HepG2 (cell line): ENCODE data around the gene NOL4L. TPM values are rescaled to one million over a fixed set of nuclear protein-coding genes. Genes with fewer than 3 reads are reported as not detected.

ENCODE experiments used
- GATAD1 ChIP-seq: IDR thresholded peaks from 2 replicates; pipeline ENCODE4 v1.6.1; 2016; ENCODE audit warnings: missing genetic modification reagents, missing compliant biosample characterization
- MAFK ChIP-seq, 2 experiments: IDR thresholded peaks in 1 of 2; conservative IDR thresholded peaks in 1 of 2; 2 replicates each; pipeline ENCODE4 v1.6.1; 2011; ENCODE audit warnings: improper control_type of control experiment in 2 of 2, low read length in 2 of 2
- MZF1 ChIP-seq: sonication (generic); formaldehyde crosslinking; IDR thresholded peaks from 2 replicates; pipeline ENCODE4 v1.8.1; 2023; ENCODE audit warnings: mild to moderate bottlenecking, missing genetic modification reagents, borderline replicate concordance
- NFE2L1 ChIP-seq: sonication (generic); formaldehyde crosslinking; IDR thresholded peaks from 2 replicates; pipeline ENCODE4 v1.4.0; 2020; ENCODE audit warnings: missing genetic modification reagents, mild to moderate bottlenecking, borderline replicate concordance
- NR3C1 ChIP-seq: sonication (generic); formaldehyde crosslinking; IDR thresholded peaks from 2 replicates; pipeline ENCODE4 v1.4.0; 2020; ENCODE audit warnings: missing genetic modification reagents
- RFX5 ChIP-seq: IDR thresholded peaks from 2 replicates; pipeline ENCODE4 v1.6.1; 2011; ENCODE audit warnings: low read depth, low read length, improper control_type of control experiment
- SP140L ChIP-seq: sonication (generic); formaldehyde crosslinking; IDR thresholded peaks from 2 replicates; pipeline ENCODE4 v1.4.0; 2020; ENCODE audit warnings: missing genetic modification reagents, borderline replicate concordance
- SPEN ChIP-seq: sonication (generic); formaldehyde crosslinking; IDR thresholded peaks from 2 replicates; pipeline ENCODE4 v1.5.1; 2020; ENCODE audit warnings: low read depth, mild to moderate bottlenecking, missing genetic modification reagents
- ZNF343 ChIP-seq: sonication (generic); formaldehyde crosslinking; IDR thresholded peaks from 2 replicates; pipeline ENCODE4 v1.4.0; 2020; ENCODE audit warnings: mild to moderate bottlenecking, missing genetic modification reagents
- ZNF44 ChIP-seq: sonication (generic); formaldehyde crosslinking; IDR thresholded peaks from 2 replicates; pipeline ENCODE4 v1.5.1; 2020; ENCODE audit warnings: mild to moderate bottlenecking, missing genetic modification reagents
- ZNF558 ChIP-seq: sonication (generic); formaldehyde crosslinking; IDR thresholded peaks from 2 replicates; pipeline ENCODE4 v1.9.0; 2022; ENCODE audit warnings: mild to moderate bottlenecking, missing genetic modification reagents, borderline replicate concordance
- ZNF589 ChIP-seq: sonication (generic); formaldehyde crosslinking; conservative IDR thresholded peaks from 2 replicates; pipeline ENCODE4 v1.8.0; 2022; ENCODE audit warnings: mild to moderate bottlenecking, moderate library complexity, missing genetic modification reagents
- ZNF746 ChIP-seq: sonication (generic); formaldehyde crosslinking; IDR thresholded peaks from 2 replicates; pipeline ENCODE4 v1.8.0; 2022; ENCODE audit warnings: mild to moderate bottlenecking, missing genetic modification reagents
- ZSCAN21 ChIP-seq: sonication (generic); formaldehyde crosslinking; IDR thresholded peaks from 2 replicates; pipeline ENCODE4 v1.8.0; 2022; ENCODE audit warnings: mild to moderate bottlenecking, missing genetic modification reagents, moderate library complexity, borderline replicate concordance
- polyA plus RNA-seq, 8 experiments: library from polyadenylated mRNA; depleted of rRNA in 3 of 8; stranded (reverse) in 7 of 8; unstranded in 1 of 8; fragments of >200 nt; fragmentation: Illumina TruSeq in 4 of 8; extraction: Trizol in 4 of 8; gene quantifications; 2 replicates each; pipeline versions ENCODE4 v1.2.1 to v1.2.3, GENCODE V29; 2011 to 2016; ENCODE audit warnings: low read depth in 4 of 8, missing spikeins in 1 of 8, mixed read lengths in 1 of 8; ENCODE audit not compliant: insufficient read depth in 1 of 8
- total RNA-seq, 5 experiments: library from RNA; depleted of rRNA; stranded (reverse); fragments of >200 nt; fragmentation: Illumina TruSeq; extraction: Trizol; gene quantifications; 2 replicates each; pipeline ENCODE4 v1.2.3, GENCODE V29; 2016; ENCODE audit warnings: low read depth in 1 of 5
- TF ChIP-seq, protein P1 (sequence below): sonication (generic); formaldehyde crosslinking; IDR thresholded peaks from 2 replicates; pipeline ENCODE4 v1.5.1; 2020; ENCODE audit warnings: missing genetic modification reagents, mild to moderate bottlenecking, borderline replicate concordance
- TF ChIP-seq, protein P2 (sequence below): sonication (generic); formaldehyde crosslinking; IDR thresholded peaks from 2 replicates; pipeline ENCODE4 v1.4.0; 2020; ENCODE audit warnings: missing genetic modification reagents
- TF ChIP-seq, protein P3 (sequence below): sonication (generic); formaldehyde crosslinking; IDR thresholded peaks from 2 replicates; pipeline ENCODE4 v1.8.0; 2022; ENCODE audit warnings: missing genetic modification reagents, low read depth, mild to moderate bottlenecking, borderline replicate concordance
- TF ChIP-seq, protein P4 (sequence below): sonication (generic); formaldehyde crosslinking; IDR thresholded peaks from 2 replicates; pipeline ENCODE4 v1.9.0; 2022; ENCODE audit warnings: low read depth, missing genetic modification reagents
- TF ChIP-seq, protein P5 (sequence below): sonication (generic); IDR thresholded peaks from 2 replicates; pipeline ENCODE4 v1.6.1; 2016; ENCODE audit warnings: low read depth, borderline replicate concordance

The NOL4L gene
- total and polyA plus RNA-seq, 2 of the 13 experiments (the other 11 are each of a cell fraction or from before 2014, with no cell fraction given) = 16.6 to 35.4 TPM

DNA sequence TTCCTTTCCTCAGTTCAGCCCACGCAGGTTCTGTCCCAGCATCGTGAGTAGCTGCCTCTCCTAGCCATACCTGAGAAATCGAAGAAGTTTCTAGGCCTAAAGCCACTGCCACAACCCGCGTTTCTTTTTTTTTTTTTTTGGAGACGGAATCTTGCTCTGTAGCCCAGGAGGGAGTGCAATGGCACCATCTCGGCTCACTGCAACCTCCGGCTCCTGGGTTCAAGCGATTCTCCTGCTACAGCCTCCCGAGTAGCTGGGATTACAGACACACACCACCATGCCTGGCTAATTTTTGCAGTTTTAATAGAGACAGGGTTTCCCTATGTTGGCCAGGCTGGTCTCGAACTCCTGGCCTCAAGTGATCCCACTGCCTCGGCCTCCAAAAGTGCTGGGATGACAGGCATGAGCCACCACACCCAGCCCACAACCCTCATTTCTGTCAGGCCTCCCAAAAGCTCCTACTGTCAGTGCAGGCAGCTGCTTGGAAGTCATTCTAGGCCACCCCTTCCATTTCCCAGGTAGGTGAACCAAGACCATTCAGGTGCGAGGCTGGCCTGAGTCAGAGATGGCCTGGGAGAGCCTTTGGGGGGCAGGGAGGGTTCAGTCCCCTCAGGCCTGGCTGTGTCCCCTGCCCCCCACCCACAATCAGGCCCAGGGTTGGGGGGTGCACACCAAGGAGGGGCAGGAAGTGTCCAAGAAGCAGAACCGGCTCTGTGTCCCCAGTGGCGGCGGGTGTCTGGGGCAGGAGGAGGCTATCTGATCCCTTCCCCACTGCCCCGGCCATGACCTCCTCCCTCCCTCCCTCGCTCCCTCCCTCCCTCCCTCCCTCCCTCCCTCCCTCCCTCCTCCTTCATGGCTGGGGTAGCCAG is 47.2 kb downstream of the NOL4L start (continued):
- TF ChIP-seq, protein P1, sequence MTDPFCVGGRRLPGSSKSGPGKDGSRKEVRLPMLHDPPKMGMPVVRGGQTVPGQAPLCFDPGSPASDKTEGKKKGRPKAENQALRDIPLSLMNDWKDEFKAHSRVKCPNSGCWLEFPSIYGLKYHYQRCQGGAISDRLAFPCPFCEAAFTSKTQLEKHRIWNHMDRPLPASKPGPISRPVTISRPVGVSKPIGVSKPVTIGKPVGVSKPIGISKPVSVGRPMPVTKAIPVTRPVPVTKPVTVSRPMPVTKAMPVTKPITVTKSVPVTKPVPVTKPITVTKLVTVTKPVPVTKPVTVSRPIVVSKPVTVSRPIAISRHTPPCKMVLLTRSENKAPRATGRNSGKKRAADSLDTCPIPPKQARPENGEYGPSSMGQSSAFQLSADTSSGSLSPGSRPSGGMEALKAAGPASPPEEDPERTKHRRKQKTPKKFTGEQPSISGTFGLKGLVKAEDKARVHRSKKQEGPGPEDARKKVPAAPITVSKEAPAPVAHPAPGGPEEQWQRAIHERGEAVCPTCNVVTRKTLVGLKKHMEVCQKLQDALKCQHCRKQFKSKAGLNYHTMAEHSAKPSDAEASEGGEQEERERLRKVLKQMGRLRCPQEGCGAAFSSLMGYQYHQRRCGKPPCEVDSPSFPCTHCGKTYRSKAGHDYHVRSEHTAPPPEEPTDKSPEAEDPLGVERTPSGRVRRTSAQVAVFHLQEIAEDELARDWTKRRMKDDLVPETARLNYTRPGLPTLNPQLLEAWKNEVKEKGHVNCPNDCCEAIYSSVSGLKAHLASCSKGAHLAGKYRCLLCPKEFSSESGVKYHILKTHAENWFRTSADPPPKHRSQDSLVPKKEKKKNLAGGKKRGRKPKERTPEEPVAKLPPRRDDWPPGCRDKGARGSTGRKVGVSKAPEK = no peak
- TF ChIP-seq, protein P2, sequence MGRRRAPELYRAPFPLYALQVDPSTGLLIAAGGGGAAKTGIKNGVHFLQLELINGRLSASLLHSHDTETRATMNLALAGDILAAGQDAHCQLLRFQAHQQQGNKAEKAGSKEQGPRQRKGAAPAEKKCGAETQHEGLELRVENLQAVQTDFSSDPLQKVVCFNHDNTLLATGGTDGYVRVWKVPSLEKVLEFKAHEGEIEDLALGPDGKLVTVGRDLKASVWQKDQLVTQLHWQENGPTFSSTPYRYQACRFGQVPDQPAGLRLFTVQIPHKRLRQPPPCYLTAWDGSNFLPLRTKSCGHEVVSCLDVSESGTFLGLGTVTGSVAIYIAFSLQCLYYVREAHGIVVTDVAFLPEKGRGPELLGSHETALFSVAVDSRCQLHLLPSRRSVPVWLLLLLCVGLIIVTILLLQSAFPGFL = no peak
- TF ChIP-seq ZNF343 (no peak), NFE2L1 (CRISPR knock-in tag) (no peak), MAFK (conservative IDR thresholded peaks at IDR 0.05 in 1 of 2, IDR thresholded peaks at IDR 0.05 in 1 of 2; ENCODE audit: low read length in 2 of 2) (no peak), ZNF746 (CRISPR knock-in tag) (peak; percentile 100), NR3C1 (CRISPR knock-in tag) (no peak), RFX5 (no peak), GATAD1 (no peak), SP140L (no peak), ZSCAN21 (CRISPR knock-in tag) (no peak), SPEN (CRISPR knock-in tag) (peak; percentile 59; the same call in 1 of the 2 replicates), ZNF589 (CRISPR knock-in tag) (no peak), ZNF44 (no peak), MZF1 (no peak), ZNF558 (CRISPR knock-in tag) (no peak; the same call in 1 of the 2 replicates)
- TF ChIP-seq, protein P3, sequence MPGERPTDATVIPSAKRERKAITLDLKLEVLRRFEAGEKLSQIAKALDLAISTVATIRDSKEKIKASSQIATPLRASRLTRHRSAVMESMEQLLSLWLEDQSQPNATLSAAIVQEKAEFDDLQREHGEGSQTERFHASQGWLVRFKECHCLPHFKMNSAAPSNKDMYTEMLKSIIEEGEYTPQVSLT = no peak
- TF ChIP-seq, protein P4, sequence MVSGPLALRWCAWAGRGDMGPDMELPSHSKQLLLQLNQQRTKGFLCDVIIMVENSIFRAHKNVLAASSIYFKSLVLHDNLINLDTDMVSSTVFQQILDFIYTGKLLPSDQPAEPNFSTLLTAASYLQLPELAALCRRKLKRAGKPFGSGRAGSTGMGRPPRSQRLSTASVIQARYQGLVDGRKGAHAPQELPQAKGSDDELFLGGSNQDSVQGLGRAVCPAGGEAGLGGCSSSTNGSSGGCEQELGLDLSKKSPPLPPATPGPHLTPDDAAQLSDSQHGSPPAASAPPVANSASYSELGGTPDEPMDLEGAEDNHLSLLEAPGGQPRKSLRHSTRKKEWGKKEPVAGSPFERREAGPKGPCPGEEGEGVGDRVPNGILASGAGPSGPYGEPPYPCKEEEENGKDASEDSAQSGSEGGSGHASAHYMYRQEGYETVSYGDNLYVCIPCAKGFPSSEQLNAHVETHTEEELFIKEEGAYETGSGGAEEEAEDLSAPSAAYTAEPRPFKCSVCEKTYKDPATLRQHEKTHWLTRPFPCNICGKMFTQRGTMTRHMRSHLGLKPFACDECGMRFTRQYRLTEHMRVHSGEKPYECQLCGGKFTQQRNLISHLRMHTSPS (CRISPR knock-in tag) = no peak
- TF ChIP-seq, protein P5, sequence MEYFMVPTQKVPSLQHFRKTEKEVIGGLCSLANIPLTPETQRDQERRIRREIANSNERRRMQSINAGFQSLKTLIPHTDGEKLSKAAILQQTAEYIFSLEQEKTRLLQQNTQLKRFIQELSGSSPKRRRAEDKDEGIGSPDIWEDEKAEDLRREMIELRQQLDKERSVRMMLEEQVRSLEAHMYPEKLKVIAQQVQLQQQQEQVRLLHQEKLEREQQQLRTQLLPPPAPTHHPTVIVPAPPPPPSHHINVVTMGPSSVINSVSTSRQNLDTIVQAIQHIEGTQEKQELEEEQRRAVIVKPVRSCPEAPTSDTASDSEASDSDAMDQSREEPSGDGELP = no peak
